ENCODE data around the gene OR6X1.

OR6X1 gene, protein sequence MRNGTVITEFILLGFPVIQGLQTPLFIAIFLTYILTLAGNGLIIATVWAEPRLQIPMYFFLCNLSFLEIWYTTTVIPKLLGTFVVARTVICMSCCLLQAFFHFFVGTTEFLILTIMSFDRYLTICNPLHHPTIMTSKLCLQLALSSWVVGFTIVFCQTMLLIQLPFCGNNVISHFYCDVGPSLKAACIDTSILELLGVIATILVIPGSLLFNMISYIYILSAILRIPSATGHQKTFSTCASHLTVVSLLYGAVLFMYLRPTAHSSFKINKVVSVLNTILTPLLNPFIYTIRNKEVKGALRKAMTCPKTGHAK

DNA sequence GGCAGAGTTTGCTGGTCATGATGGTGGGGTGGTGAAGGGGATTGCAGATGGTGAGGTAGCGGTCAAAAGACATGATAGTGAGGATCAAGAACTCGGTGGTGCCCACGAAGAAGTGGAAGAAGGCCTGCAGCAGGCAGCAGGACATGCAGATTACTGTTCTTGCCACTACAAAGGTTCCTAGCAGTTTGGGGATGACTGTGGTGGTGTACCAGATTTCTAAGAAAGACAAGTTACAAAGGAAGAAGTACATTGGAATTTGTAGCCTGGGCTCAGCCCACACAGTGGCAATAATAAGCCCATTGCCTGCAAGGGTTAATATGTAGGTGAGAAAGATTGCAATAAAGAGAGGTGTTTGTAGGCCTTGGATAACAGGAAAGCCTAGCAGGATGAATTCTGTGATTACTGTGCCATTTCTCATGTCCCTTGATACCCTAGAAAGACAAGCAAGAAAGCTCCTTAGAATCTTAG is at the start of gene OR6X1:
OR6X1 (minus strand) TSS at position 418 of the 468 bp plus-strand sequence; CDS start at position 418, 0 bp downstream.
- DNase-seq (ENCODE audit: extremely low read depth in 1 of 2, low read depth in 1 of 2) = no peak

DNA sequence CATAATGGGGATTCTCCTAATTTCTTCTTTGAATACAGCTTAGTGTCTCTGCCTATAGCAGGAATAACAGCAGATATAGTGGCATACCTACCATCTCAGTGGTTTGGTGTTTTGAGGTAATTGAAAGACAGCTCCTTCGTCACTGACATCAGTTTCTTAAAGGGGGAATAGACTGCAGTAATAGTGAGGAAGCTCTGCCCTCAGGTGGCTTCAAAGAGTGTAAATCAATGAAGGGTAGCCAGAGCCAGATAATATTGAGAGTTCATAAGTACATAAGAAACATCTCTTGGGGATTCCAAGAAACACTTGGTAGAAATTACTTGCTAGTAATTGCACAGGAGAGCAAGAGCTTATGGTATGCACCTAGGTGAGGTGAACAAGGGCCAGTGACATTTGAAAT is 47.4 kb upstream of the OR6X1 start:
- DNase-seq (ENCODE audit: extremely low read depth in 1 of 2, low read depth in 1 of 2) = no peak

DNA sequence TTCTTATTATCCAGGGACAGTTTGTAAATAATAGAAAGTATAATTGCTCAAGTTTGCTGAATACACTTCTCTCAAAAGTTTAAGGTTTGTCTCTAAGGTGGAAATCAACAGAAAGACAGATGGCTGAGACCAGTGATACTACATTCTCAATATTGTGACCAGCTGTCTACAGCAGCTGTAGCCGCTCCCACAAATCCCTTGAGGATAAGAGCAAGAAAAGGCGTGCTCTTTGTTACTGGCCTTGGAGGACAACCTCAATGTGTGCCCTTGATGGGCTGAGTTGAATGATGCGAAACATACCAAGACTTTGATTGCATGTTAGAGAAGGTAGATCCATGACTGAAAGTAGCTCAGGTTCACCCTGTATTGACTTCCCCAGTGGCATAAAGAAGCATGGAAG is 45.7 kb upstream of the OR6X1 start:
- DNase-seq (ENCODE audit: extremely low read depth in 1 of 2, low read depth in 1 of 2) = no peak

DNA sequence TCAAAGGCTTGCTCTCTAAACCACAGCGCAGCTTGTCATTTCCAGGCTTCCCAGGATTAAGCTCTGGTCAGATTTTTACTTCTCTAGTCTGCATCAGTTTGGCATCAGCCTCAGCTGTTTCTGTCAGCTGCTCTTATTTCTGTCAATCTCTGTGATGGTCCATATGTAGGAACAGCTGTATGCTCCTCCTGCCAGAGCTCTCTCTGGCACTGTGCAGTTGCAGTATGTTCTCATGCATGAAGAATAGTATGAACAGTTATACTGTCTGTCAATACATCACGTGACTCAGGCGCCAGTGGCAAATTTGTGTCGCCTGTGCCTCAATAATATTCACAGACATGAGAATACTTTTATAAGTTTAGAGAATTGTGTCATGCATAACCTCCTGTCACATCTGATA is 45.1 kb upstream of the OR6X1 start:
- no peak for DNase-seq (ENCODE audit: extremely low read depth in 1 of 2, low read depth in 1 of 2)

DNA sequence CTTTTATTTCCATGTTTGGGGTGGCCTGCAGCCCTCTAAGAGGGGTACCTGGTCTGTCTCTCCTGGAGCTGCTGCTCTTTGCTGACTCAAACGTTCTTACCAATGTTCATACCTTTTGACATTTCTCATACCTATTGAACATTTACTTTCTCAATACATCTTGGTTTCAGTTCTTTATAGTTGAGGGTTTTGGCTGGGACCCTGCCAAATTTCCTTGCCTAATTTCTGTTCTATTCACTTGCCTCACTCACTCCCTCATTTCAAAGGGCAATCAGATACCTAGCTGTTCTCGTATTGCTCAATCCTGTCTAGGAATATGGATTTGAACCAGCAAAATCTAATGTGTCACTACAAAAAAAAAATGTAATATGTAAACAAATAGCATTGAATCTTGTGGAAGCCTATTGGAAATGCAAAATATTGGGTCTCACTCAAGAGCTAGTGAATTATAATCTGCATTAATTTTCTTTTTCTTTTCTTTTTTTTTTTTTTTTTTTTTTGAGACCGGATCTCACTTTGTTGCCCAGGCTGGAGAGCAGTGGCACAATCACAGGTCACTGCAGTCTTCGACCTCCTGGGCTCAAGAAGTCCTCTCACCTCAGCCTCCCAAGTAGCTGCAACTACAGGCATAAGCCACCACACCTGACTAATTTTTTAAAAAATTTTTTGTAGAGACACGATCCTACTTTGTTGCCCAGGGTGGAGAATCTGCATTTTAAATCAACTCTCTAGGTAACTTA is 44.4 kb upstream of the OR6X1 start:
- no peak for DNase-seq (ENCODE audit: extremely low read depth in 1 of 2, low read depth in 1 of 2)

DNA sequence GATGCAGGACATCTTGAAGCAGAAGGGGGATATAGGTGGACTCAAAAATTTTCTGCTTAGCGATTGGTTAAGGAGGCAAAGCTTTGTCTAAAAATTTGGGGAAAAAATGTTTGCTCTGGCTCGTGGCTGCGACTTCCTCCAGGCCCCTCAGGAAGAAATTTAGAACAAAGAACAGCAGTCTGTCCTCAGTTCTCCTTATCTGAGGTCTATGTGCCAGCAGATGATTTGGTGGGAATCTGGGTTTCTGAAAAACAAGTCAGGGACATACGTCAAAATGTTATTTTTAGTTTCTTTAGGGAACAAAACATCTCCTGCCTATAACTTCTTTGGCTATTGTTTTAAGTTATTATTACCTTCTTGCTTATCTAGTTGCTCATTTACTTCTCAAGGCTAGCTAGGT is 43.8 kb upstream of the OR6X1 start:
- DNase-seq (ENCODE audit: extremely low read depth in 1 of 2, low read depth in 1 of 2) = no peak

DNA sequence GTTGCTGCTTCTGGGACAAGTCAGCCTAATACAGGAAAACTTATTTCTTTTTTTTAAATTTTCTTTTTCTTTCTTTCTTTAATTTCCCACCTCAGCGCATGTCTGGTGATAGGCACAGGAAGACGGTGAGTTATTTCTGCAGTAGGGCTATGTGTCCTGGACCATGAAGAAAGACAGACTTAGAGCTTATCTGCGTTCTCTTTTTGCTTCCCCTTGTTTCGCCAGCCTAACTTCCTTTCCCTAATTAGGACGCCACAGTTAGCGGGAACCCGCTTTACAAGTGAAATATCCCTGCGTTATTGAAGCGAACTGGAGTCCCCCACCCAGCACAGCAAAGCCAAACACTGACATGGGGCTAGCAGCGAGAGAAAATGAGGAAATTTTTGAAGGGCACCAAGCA is 43.2 kb upstream of the OR6X1 start:
- no peak for DNase-seq (ENCODE audit: extremely low read depth in 1 of 2, low read depth in 1 of 2)

DNA sequence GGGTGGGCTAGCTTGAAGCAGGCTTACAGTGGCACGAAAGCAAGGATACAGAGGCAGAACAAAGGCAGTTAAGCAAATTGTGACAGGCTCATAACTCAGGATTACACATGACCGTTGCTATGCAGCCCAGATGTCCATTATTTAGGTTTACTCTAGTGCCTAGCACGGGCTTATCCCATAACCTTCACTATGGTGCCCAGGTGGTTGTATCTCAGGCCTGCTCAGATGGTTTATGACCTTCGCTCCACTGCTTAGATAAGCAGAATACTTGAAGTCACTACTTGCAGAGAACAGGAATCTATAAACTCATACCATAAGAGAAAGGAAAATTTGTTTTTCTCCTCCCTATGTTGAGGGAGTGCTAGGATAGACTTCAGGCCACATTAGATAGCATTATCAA is 42.8 kb upstream of the OR6X1 start:
- DNase-seq (ENCODE audit: extremely low read depth in 1 of 2, low read depth in 1 of 2) = no peak

DNA sequence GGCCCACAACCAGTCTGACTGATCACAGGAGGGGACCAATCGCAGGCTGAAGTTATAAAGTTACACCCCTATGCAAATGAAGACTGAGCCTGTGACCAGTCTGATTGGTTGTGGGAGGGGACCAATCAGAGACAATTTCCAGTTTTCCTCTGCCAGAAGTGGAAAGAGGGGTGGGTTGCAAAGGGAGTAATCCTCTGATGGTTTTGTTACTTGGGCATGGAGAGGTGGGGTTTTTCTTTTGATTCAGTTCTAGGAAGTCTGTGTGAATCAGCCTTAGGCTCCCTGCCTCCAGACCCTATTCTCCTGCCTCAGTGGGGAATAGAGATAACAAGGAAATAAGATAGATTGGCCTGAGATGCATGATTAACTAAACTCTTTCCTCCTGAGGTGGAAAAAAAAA is 41.9 kb upstream of the OR6X1 start:
- DNase-seq (ENCODE audit: extremely low read depth in 1 of 2, low read depth in 1 of 2) = no peak

DNA sequence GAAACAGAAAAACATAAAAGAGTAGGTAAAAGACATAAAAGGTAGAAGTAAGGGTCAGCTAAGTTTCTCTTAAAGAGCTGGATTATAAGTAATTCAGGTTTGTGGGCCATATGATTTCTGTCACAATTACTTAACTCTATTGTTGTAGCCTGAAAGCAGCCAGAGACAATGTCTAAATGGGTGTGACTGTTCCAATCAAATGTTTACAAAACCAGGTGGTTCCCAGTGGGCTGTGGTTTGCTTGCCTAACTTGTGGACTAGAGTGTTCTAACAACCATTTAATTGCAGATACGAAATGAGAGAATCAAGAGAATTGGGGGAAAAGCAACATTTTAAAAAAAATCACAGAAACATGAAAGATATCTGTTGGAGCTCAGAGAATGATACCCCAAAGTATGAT is 29.2 kb upstream of the OR6X1 start:
- DNase-seq (ENCODE audit: extremely low read depth in 1 of 2, low read depth in 1 of 2) = no peak

DNA sequence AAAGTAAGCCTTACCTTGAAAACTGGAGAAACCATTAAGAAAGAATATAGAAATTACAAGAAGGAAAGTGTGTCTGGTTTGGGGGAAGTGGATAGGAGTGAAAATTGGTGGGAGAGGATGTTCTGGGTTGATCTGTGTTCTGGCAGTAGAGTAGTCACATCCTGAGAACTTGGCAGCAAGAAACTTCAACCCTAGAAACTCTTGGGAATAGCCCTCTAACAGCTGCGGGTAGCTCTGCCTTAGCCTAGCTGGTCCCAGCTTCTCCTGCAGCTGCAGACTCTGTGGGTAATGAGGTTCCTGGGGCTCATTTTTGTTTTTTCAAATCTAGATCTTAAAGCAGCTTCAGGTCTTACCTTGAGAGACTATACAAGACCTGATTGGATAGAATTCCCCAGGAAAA is 24.2 kb upstream of the OR6X1 start:
- DNase-seq (ENCODE audit: extremely low read depth in 1 of 2, low read depth in 1 of 2) = no peak

DNA sequence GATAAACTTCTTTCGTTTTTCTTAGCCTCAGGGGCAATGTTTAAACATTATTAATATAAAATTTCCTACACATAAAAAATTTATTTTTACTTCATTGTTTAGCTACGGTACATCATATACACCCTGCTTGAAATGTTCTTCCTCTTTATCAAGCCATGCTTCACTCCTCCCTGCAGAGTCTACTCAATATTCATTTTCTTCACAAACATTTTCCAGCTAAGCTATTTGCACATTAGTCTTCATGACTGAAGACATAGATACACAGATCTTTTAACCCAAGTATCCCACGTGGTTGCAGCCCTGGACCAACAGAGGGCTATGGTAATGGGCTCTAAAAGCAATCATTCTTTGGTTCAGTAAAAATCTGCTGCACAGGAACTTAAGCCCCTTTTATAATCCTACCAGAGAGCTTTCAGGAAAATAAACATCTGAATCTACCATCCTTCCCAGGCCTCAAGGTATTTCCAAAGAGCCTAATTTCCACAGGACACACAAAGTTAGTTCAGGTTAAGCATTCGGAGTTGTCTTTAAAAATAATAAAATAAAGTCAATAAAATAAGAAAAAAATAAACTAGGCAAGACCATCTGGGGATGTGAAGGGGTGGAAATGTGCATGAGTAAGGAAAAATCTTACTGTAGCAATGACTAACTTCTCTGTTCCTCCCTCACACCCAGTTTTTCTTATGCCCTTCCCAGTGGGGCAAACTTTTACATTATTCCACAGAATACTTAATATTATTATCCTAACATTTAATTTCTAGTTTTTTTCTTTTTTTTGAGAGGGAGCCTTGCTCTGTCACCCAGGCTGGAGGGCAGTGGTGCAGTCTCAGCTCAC is 21.6 kb upstream of the OR6X1 start:
- DNase-seq (ENCODE audit: extremely low read depth in 1 of 2, low read depth in 1 of 2) = no peak

DNA sequence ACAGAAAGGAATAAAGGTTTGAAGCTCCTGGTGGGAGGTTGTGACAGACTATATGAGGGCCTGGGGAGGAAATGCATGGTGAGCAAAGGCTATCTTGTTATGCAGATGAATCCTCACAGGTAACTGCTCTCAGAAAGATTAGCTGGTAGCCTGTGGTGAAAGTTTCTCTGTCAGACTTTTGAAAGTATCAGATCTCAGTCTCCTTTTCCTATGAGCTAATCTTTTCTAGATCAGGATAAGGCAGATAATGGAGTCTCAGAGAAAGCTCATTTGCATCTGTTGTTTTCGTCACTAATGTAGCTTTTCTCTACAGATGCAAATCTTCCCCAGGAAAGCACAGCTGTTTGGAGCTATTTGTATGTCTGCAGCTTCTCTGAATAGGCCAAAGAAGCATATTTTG is 21.0 kb upstream of the OR6X1 start:
- DNase-seq (ENCODE audit: extremely low read depth in 1 of 2, low read depth in 1 of 2) = no peak

DNA sequence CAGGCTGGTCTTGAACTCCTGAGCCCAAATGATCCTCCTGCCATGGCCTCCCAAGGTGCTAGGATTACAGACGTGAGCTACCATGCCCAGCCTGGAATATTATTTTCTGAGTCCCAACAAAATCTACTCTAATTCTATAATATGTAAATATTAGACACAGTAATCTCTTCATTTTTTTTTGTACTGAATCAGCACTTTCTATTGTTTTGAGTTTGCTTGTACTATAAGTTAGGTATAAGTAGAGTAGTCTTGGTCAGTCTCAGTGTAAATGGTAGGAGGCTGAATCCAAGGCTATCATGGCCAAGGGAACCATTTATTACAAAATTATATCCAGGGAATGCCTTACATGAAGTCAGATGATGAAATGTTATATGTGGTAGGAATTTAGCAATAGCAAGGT is 19.6 kb upstream of the OR6X1 start:
- DNase-seq (ENCODE audit: extremely low read depth in 1 of 2, low read depth in 1 of 2) = no peak

DNA sequence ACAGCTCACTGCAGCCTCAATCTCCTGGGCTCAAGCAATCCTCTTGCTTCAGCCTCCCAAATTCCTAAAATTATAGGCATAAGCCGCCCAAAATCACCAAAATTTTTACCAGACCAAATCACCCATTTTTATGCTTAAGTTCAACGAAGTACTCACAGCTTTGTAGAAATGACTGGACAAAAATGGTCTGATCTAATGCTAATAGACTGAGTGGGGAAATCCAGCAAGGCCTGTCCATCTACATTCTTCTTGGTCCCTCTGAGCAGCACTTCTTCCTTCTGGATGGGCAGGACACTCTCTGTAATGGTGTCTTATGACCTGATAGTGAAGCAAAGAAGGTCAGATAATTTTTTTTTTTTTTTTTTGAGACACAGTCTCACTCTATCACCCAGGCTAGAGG is 18.7 kb upstream of the OR6X1 start:
- no peak for DNase-seq (ENCODE audit: extremely low read depth in 1 of 2, low read depth in 1 of 2)

DNA sequence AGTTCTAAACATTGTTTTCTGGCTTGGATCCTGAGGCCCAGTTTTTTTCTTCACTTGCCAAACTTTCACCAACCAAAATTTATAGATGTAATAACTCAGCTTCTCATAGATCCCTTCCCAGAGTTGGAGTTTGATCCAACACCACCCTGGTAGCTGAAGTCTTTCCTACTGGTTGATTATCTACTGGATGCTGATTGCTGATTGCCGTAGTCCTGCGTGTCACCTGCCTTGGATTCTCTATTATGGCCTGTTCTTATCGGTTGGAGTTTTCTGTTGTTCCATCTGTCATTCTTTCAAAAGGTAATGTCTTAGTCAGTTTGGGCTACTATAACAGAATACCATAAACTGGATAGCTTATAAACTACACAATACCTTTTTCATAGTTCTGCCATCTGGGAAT is 17.3 kb upstream of the OR6X1 start:
- no peak for DNase-seq (ENCODE audit: extremely low read depth in 1 of 2, low read depth in 1 of 2)

DNA sequence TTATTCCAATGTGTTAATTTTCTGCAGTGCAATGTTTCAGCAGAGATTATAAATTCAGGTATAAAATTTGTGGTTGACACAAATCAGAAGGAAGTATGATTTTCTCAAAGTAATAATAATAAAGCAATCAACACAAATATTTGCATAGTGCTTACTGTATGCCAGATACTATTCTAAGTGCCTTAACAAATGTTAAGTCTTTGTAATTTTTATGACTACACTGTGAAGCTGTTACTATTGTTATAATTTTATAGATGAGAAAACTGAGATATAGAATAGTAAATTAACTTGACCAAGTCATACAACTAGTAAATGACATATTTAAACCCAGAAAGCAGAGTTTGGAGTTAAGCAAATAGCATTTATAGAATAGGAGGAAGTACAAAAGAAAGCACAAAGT is 16.4 kb upstream of the OR6X1 start:
- no peak for DNase-seq (ENCODE audit: extremely low read depth in 1 of 2, low read depth in 1 of 2)

DNA sequence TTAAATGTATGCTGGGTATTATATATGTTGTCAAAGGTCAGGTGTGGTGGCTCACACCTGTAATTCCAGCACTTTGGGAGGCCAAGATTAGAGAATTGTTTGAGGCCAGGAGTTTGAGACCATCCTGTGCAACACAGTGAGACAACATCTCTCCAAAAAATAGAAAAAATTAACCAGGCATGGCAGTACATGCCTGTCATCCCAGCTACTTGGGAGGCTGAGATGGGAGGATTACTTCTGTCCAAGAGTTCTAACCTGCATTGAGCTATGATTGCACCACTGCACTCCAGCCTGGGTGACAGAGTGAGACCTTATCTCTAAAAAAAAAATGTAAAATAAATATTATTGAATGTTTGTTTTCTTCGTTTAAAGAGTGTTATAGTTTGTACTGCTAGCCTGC is 11.3 kb upstream of the OR6X1 start:
- no peak for DNase-seq (ENCODE audit: extremely low read depth in 1 of 2, low read depth in 1 of 2)

DNA sequence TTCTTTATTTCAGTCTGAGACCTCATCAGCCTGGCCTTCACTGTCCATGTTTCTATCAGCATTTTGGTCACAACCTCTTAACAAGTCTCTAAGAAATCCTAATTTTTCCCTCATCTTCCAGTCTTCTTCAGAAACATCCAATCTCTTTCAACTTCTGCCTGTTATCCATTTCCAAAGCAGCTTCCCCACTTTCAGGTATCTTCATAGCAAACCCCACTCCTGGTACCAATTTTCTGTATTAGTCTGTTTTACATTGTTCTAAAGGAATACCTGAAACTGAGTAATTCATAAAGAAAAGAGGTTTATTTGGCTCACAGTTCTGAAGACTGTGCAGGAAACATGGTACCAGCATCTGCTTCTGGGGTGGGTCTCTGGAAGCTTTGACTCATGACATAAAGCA is 8.1 kb upstream of the OR6X1 start:
- DNase-seq (ENCODE audit: extremely low read depth in 1 of 2, low read depth in 1 of 2) = no peak

DNA sequence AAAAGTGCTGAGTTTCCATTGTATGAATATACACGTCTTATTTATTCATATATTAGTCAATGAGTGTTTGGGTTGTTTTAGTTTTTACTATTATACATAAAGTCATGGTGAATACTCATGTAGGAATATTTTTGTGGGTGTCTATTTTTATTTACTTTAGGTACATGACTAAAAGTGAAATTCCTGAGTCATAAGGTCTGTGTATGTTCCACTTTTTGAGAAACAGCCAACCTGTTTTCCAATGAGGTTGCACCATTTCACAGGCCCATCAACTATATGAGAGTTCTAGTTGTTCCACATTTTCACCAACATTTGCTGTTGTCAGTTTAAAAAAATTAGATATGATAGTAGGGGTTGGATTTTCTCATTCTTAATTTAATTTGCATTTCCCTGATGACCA is 6.6 kb upstream of the OR6X1 start:
- no peak for DNase-seq (ENCODE audit: extremely low read depth in 1 of 2, low read depth in 1 of 2)

DNA sequence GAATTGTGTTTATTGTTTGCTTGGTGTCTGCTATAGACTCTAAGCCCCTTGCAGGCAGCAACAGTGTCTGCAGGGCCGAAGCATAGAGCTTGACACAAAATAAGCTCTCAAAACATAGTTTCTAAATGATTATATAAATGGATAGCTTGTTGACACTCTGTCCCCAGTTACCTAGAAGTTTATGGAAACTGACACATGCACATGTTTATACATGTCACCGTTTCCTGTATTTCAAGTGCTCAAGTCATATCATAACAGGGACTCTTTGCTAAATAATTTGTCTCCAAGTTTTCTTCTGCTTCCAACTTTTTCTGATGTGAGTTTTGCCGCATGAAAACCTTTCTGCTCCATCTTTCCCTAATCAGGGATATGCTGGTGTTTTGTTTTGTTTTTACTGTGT is 3.7 kb upstream of the OR6X1 start:
- DNase-seq (ENCODE audit: extremely low read depth in 1 of 2, low read depth in 1 of 2) = no peak

DNA sequence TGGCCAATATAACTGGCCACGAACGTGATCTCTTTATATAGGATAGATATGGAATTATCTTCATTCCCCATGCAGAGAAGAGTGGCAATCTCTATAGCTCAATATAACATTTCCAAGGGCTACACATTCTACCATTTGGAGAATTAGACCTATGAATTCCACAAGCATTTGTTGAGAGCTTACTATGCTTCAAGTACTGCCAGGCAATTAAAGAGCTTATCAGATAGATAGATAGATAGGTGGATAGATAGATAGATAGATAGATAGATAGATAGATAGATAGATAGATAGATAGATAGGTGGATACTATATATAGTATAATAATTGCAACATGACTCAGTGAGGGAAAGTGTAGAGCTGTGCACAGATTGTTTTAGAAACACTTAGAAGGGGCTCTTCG is 1.5 kb upstream of the OR6X1 start:
- DNase-seq (ENCODE audit: extremely low read depth in 1 of 2, low read depth in 1 of 2) = no peak

Measured in stimulated activated CD8-positive, alpha-beta memory T cell treated with anti-CD3 and anti-CD28 coated beads, Interleukin-7, amount 100 ng/mL, for 48 hours (primary cell).